GM10248 (cell line): Measurements from ENCODE around the gene RNASEH1.
A peak's percentile ranks its signal among the peaks of the same experiment; 100 is the strongest.

Experiments
- CTCF ChIA-PET: fragments of 300-600 bp; sonication (Branson Sonifier 250); formaldehyde crosslinking; extraction: SDS; loops from one replicate; lab custom pipeline; 2021; ENCODE audit warnings: antibody characterized with exemption; lab: Yijun Ruan, JAX
- POLR2A ChIA-PET: fragments of 350-650 bp; sonication (Branson Sonifier 250); formaldehyde crosslinking; extraction: SDS; loops from one replicate; lab custom pipeline; 2020; ENCODE audit warnings: antibody characterized with exemption; lab: Yijun Ruan, JAX
- DNase-seq: peaks from one replicate; pipeline ENCODE4 v3.0.0; 2012; ENCODE audit errors: extremely low spot score
- TF ChIP-seq, protein P1 (sequence below): IDR thresholded peaks from 2 replicates; pipeline ENCODE4 v1.5.1; 2012; ENCODE audit warnings: mild to moderate bottlenecking, low read depth; ENCODE audit errors: extremely low read depth, missing control alignments, control extremely low read depth

Gene RNASEH1, protein sequence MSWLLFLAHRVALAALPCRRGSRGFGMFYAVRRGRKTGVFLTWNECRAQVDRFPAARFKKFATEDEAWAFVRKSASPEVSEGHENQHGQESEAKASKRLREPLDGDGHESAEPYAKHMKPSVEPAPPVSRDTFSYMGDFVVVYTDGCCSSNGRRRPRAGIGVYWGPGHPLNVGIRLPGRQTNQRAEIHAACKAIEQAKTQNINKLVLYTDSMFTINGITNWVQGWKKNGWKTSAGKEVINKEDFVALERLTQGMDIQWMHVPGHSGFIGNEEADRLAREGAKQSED

GRCh38 chr2:3558205-3559014 is at the start of gene RNASEH1:
TSS of gene RNASEH1 (minus strand) at chr2:3558333. CDS start at chr2:3558260, 73 bp downstream.
- DNase-seq = peak; percentile 100
- ChIA-PET CTCF (interaction anchor here (0.6 to 2.1 kb wide), 5 partner anchors 16 to 134 kb away, joined by 3 to 13 read pairs (median 5); no protein-coding TSS in a partner anchor), POLR2A (interaction anchor here (1.0 to 1.4 kb wide), 6 partner anchors 15 to 52 kb away, joined by 3 to 6 read pairs (median 5); partner anchors contain the start of gene RPS7)
- TF ChIP-seq, protein P1, sequence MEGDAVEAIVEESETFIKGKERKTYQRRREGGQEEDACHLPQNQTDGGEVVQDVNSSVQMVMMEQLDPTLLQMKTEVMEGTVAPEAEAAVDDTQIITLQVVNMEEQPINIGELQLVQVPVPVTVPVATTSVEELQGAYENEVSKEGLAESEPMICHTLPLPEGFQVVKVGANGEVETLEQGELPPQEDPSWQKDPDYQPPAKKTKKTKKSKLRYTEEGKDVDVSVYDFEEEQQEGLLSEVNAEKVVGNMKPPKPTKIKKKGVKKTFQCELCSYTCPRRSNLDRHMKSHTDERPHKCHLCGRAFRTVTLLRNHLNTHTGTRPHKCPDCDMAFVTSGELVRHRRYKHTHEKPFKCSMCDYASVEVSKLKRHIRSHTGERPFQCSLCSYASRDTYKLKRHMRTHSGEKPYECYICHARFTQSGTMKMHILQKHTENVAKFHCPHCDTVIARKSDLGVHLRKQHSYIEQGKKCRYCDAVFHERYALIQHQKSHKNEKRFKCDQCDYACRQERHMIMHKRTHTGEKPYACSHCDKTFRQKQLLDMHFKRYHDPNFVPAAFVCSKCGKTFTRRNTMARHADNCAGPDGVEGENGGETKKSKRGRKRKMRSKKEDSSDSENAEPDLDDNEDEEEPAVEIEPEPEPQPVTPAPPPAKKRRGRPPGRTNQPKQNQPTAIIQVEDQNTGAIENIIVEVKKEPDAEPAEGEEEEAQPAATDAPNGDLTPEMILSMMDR = peak; percentile 3

DNA sequence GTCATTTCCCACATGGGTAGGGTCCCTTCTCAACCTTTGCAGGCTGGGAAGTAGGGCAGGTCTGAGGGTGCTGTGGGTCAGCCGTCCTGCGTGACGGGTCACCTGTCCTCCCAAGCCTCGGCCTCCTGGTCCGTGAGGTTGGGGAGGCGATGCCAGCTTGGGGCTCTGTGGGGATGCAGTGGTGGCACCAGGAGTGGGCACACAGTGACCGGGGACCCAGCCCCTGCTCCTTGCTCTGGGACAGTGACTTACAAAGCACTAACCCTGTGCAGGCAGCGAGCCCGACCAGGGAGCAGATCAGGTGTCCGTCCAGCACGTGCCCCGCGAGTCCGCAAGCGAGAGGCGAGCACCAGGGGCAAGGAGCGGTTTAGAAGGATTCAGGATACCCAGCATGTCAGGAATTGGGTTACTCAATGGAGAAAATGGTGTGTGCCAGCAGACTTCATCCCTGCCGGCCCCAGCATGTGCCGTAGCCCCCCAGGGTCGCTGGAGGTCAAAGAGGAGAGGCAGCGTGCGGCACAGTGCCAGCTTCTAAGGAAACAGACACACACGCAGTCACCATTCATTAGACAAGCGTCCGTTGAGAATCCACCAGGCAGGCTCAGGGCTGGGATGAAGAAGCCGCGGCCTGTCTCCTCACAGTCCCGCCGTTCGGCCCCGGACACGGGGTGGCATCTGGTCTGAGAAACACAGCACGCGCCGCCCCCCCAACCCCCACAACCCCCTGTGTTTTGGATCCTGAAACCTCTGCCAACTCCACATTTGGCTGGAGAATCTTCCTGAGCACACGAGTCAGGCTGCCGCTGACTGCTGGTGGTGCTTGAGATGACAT is 48.5 kb upstream of the RNASEH1 start:
- ChIA-PET POLR2A (interaction anchor here (0.5 kb wide), 1 partner anchor 24 kb away, joined by 3 read pairs; no protein-coding TSS in a partner anchor), CTCF (interaction anchor here (1.2 kb wide), 1 partner anchor 45 kb away, joined by 5 read pairs; no protein-coding TSS in a partner anchor)
- DNase-seq = peak; percentile 18
- TF ChIP-seq, protein P1 = no peak

DNA sequence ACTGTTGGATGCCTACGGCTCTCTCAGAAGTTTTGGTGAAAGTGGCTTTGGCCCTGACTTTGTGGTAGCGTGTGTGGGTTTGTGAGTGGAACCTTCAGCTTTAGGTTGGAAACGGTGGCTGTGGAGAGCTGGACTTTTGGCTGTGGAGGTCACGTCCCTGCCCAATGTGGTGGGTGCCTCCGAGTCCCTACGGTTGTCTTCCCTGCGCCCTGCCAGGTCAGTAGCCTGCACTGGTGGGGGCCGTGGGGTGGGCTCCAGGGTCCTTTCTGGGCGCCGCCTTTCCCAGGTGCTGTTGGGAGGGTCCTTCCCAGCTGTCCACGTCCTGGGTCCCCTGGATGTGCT is 47.9 kb upstream of the RNASEH1 start:
- no peak for DNase-seq
- TF ChIP-seq, protein P1 = no peak
- CTCF ChIA-PET = interaction anchor here (1.2 kb wide), 1 partner anchor 46 kb away, joined by 5 read pairs; no protein-coding TSS in a partner anchor
- POLR2A ChIA-PET = no interaction called here

DNA sequence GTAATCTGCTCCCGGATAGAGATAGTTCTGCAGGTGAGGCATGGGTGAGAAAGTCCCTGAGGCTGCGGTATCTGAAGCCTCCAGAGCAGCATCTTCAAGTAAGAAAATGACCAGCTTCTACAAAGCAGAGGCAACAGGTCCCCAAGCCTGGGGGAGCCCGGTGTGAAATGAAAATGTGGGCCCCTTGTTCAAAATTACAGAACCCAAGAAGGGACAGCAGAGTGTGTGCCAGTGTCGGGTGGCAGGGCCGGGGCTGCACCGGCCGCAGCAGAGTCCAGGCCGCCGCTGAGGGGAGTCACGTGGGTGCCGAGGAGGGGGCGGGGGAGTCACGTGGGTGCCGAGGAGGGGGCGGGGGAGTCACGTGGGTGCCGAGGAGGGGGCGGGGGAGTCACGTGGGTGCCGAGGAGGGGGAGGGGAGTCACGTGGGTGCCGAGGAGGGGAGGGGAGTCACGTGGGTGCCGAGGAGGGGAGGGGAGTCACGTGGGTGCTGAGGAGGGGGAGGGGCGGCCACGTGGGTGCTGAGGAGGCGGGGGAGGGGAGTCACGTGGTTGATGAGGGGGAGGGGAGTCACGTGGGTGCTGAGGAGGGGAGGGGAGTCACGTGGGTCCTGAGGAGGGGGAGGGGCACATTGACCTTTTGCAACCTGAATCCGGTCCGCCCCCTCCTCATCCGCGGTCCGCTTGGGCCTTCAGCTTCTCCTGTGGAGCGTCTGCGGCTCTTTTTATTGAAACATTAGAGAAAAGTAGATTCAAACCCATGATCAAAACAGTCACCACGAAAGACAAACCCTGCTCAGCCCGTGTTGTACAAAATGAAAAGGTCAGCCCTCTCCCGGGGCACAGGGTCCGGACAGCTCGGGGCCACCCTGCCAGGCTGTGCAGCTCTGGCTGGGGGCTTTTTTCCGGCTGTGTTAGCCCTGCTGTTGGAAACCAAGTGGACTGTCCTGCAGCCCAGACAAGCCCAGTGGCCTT is 47.1 kb upstream of the RNASEH1 start:
- TF ChIP-seq, protein P1 = no peak
- peak; percentile 73 for DNase-seq
- ChIA-PET CTCF (interaction anchor here (1.2 to 1.7 kb wide), 3 partner anchors 10 to 46 kb away, joined by 3 to 5 read pairs (median 3); partner anchors contain the start of gene COLEC11), POLR2A (no interaction called here)

GRCh38 chr2:3604207-3604877 is 46.2 kb upstream of the RNASEH1 start:
- ChIA-PET POLR2A (no interaction called here), CTCF (interaction anchor here (1.2 to 1.7 kb wide), 2 partner anchors 9 to 24 kb away, joined by 3 read pairs; partner anchors contain the start of gene COLEC11)
- TF ChIP-seq, protein P1 = no peak
- DNase-seq = no peak
